ENCODE measurements around the gene CCDC70.
A peak's percentile ranks its signal among the peaks of the same experiment; 100 is the strongest.
"Not testable (repeated sequence)": the region's sequence is repeated elsewhere in the genome, so short reads cannot be mapped to it uniquely, and the experiment has no call there.

The CCDC70 gene

DNA sequence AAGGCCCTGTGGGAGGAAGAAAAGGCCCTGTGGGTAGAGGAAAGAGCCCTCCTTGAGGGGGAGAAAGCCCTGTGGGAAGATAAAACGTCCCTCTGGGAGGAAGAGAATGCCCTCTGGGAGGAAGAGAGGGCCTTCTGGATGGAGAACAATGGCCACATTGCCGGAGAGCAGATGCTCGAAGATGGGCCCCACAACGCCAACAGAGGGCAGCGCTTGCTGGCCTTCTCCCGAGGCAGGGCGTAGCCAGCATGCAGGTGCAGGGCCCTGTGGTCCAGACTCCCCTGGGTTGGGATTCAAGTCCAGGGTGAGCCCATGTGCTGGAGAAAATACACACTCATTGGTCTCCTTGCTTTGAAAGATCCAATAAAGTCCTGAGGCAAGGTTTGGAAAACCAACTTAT lies 4.1 kb downstream of the CCDC70 start:
- no peak for DNase-seq

DNA sequence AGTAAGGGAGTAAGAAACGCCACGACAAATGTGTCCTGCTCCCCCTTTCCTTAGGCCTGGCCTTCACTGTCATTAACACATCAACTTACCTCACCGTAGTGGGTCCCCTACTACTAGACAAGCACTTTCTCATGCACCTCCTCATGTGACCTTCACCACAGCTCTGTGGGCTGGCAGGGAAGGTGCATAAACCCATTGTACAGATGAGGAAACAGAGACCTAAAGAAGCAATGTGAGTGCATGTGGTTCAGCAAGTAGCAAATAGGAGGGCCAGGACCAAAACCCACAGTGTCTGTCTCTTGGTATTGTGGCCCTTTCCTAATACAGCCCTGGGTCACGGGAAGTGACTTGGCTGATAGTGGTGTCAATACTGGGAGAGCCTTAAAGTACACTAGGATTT lies 5.3 kb downstream of the CCDC70 start:
- DNase-seq: no peak

DNA sequence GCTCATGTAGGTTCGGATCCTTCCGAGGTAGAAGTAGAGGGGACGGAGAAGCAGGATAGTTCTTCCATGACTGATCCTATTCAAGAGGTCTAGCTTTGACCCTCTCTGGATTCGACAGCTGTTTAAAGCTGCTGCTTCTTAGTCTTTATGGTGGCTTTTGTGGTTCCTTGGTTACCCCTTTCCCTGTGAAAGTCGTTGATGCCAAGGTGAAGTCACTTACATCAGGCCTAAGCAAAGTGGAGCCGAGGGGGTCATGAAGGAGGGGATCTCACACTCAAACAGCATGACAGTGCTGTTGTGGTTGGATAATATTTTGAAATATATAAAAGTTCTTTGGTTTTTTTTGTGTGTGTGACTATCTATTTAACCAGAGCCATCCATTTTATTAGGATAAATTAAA lies 8.1 kb downstream of the CCDC70 start:
- DNase-seq: no peak

DNA sequence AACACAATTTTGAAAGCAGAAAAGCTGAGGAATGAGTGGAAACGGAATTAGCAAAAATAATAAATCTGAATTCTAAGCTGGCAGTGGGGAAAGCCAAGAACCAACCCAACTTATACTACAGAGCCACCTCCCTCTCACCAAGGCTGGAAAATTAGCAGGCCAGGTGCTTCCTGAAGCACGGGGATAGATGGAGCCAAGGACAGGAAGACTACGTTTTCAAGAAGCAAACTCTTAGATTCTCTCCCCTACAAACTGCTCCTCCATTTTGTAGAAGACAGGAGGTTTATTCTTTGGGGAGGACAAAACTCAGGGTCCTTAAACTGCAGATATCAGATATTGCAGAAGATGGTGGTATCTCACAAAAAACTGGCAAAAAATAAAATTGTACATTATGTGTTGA lies 8.8 kb downstream of the CCDC70 start:
- DNase-seq: no peak

DNA sequence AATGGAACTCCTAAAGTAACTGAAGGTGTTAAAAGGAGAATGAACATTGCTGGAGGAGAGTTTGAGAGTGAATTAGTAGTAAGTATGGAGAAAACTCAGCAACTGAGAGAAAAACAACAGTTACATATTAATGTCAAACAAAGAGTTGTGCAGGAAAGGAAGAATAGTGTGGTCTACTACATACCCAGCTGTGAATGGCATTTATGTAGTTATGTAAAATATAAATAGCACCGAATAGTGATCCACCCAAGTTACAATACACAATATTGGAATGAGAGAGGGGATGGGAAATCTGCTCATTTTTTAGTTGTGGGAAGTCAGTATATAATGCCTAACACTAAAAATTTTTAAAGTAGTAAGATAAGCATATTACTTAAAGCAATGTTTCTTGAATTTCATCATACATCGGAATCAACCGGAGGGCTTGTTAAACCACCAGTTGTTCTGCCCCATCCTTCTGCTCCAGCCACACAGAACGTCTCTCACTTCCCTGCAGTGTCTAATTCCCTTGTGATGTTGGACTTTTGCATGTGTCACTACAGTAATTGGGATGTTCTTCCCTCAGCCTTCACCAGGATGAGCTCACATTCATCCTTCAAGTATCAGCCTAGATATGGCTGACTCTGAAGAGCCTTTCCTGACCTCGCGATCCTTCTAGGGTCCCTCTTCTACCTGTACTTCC lies 11.5 kb downstream of the CCDC70 start:
- no peak for DNase-seq

DNA sequence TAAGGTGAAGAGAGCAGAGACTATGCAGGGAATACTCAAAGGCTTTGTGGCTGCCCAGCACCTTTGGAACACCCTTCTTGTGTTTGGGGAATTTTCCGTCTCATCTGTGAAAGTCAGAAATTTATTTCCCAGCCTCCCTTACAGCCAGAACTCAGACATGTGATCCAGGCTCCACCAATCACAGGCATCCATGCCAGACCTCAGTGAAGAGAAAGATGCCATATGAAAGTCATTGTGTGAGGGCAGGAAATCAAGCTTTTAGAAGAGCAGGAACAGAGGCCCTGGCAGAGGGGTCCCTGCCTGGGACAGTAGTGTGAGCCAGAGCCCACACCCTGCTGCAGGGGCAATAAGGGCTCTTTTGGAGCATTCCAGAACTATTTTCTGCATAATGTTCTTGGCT lies 12.1 kb downstream of the CCDC70 start:
- peak; percentile 5 for DNase-seq

DNA sequence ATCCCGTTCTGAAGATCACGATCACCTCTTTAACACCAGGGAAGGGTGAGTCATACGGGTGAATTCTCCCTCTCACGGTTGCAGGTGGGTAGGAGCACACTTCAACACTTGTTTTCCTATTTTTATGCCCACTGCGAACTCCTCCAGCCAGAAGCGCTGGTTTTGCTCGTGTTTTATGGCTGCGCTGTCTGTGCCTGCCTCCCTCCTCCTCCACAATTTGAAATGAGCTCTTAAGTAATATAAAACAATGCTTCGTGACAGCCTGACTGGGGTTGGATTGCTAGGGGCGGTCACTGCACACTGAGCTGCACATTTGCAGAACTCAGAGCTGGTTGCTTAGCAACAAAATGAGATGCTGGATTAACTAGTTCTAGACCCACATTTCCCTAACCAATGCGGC lies 12.9 kb downstream of the CCDC70 start:
- DNase-seq: no peak

DNA sequence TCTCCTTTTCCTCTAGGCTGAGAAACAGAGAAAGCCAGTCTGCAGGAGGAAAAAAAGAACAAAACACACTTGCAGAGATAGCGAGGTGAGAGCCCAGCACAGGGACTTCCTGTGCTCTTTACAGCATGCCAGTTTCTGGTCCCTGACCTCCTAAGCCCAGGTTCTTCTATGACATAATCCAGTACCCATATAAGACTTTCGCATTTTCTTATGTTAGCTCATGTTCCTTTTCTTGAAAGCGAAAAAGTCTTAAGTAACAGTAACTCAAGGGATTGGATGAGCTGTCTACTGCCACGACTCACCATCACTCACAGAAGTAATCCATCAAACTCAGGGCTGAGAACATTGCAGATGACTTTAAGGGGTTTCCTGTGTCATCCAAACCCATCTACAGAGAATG lies 17.4 kb downstream of the CCDC70 start:
- no peak for DNase-seq

DNA sequence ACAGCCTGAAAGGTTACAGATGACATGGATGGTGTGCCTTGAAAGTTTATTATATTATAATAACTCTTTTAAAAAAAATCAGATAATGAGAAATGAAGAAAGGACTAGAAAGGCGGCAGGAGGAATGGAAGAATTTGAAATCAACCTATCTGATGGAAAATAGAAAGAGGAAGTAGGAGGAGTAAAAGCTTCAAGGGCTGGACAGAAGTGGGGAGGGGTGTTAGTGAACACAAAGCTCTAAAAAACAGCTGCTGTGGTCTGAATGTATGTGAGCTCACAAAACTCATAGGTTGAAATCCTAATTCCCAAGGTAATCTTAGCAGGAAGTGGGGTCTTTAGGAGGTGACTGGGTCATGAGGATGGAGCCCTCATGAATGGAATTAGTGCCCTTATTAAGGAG lies 19.5 kb downstream of the CCDC70 start:
- no peak for DNase-seq

DNA sequence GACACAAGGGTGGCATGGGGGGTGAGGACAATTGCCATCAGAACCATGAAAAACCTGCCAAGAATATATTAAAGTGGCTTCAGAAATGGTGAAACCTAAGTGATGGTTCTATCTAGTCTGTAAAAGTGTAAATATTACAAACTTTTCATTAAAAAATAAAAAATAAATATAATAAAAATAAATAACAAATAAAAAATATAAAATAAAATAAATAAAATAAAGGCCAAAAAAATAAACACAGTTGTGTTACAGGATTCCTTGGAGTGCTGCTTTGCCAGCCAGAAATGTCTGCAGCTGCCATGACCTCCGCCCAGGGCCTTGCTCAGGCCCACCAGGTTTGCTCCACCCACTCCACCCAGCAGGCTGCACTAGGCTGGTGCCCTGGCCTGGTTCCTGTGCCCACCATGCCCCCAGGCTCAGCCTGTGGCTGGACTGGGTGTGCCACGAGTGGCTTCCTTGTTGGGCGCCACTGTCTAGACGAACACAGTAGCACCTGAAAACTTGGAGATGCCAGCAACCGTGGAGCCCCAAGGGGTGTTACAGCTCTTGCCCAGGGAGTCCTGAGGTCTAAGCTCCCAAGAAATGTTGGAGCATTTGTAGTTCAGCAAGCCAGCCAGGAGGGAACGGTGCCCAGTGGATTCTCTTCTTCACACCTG lies 20.9 kb downstream of the CCDC70 start:
- no peak for DNase-seq

DNA sequence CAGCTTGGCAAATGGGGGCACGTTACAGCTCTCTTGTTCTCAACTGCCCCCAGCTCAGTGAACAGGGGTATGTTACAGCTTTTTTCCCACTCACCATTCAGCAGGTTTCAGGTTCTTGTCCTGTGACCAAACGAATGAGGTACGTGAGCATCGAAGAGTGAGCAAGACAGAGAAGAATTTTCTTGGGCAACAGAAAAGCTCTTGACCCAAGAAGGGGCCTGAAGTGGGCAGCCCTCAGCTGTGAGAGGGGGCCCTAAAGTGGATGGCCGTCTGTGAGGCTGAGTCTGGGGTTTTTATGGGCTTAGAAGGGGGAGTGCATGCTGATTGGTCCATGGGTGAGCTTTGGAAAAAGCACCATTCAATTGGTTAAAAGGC lies 21.4 kb downstream of the CCDC70 start:
- DNase-seq: no peak

DNA sequence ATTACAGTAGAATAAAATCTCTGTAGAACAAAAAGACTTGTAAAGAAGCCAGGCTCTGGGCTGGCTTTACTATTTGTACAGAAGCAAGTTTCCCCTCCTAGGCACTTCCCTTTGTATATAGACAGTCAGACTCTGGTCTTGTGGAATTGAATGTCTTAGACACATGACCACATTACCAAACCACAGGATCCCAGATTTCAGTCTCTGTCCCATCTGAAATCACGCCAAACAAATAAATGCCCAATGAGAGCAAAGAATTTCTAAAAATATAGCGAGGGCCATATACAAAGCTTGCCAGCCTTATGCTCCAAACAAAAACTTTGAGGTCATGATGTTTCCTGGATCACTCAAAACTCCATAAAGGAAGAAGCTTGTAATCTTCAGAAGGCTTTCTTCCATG lies 23.9 kb downstream of the CCDC70 start:
- DNase-seq: no peak

DNA sequence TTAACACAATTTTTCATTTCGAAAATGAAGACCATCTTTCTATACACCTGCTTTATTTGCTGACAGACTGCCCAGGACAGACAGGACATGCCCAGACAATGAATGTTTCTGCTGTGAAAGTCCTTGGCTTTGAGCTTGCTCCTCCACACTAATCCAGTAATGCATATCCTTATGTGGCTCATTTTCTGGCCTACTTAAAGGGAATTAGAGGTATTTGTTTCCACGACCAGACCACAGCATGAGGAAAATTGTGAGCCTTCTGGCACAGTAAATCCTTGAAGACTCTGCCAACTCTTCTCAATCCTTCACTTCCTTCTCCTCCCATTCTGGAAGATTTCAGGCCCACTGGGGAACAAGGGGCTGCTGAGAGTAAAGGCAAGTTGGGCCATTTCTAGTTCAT lies 25.7 kb downstream of the CCDC70 start:
- no peak for DNase-seq

DNA sequence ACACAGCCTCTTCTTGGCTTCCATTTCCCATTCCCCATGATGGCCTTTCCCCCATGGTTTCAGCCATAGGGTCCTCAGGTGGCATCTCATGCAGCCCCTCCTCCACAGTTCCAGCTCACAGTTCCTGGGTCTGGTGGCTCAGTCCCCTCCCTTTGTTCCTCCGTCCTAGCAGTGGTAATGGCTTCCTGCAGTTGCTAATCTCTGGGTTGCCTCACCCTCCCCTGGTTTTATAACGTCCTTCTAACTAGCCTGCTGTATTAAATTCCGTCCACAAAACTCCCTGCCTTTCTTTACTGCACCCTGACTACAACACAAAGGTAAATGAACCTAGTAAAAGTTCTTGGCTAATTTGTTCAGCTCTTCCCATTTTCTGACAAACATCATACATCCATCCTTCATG lies 30.9 kb downstream of the CCDC70 start:
- no peak for DNase-seq

DNA sequence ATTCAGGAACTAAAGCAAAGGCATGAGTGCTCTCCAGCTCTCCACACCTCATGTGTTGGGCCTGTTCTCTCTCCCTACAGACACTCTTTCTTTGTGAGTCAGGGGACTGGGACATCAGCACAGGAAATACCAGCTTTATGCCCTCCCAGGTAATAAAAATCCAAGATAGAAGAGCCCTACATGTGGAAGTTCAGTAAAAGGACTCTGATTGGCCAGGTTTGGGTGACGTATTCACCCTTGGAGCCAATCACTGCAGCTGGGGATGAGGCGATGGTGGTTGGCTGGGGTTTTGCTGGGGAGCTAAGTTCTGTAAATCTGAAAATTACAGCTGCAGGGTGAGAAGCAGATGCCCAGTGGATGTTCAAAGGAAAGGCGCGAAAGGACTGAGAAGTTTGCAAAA lies 32.5 kb downstream of the CCDC70 start:
- no peak for DNase-seq

DNA sequence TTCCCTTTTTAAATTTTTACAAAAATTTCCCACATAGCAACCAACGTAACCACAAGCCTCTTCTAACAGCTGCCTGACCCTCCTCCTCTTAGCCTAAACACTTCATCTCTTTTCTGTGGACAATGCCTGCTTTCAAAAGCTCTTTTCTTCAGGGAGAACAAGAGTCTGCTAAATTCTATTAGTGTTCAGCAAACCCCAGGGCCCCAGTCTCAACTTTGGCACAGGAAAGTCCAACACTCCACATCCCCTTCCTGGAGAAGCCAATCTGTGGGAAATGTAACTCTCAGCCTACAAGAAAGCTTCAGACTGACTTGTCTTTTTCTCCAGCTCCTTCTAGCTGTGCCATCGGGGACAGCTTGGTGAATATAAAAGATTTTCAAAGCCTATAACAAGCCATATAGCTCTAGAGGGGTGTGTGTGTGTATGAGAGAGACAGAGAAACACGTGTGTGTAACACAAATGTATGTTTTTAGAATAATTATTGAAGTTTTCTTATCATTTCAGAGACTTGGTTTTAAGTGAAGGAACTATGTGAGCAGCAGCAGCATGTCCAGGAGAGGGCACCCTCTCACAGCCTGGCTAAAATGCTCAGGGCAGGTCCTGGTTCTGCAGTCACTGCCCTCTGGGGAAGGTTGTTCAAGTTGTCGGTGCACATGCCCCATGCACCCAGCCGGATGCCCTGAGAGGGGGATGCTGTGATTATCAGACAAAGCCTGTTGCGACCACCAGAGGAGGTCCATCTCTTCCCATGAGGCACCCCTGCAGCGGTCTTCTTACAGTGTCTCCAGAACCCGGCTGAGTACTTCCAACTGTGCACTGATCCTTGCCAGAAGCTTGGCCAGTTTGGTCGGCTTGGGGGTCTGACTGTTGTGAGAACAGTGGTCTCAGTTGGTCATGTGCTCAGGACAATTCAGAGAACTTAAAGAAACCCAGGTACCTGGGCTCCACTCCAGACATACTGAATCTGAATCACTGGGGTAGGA lies 34.4 kb downstream of the CCDC70 start:
- peak; percentile 38 for DNase-seq

DNA sequence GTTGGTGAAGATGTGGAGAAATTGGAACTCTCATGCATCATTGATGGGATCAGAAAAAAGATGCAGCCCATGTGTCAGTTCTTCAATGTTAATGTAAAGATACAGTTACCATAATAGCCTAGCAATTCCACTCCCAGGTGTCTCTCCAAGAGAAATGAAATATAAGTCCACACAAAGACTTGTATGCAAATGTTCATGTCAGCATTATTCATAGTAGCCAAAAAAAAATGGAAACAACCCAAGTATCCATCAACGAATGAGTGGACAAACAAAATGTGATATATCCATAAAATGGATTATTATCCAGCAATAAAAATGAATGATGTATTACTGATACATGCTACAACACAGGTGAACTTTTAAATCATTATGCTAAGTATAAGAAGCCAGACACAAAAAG lies 38.7 kb downstream of the CCDC70 start:
- DNase-seq: no peak

DNA sequence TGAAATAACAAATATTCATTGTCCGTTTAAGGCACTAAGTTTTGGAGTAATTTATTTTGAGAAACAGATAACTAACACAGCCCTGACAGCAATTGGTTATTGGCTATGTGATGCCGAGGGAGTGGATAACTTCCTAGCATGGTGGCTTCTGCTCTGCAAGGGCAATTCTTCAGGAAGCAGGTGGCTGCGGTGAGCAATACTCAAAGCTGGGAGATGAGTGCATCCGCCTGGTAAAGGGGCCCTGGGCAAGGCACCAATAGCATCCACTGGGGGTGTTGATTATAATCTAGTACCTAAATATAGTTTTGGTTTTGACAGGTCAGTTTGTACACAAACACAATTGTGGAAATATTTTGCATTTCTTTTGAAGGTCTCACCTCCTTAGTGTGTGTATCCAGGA lies 41.0 kb downstream of the CCDC70 start:
- DNase-seq: no peak

DNA sequence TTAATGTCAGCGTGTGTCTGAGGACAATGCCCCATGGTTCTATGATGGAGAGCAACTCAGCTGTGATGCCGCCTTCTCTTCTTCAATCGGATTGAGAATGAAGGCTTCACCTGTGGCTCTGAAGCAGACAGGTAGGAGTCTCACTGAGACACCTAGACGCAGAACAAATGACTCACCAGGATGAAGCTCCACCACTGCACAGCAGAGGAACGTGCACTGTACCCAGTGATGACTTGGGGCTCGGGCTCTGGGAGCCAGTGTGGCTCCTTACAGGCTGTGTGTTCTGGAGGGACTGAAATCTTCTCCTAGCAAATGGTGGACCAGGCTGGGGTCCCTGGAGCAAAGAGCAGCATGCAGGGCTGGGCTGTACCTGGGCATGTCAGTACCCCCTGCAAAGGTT lies 44.0 kb downstream of the CCDC70 start:
- DNase-seq: no peak

DNA sequence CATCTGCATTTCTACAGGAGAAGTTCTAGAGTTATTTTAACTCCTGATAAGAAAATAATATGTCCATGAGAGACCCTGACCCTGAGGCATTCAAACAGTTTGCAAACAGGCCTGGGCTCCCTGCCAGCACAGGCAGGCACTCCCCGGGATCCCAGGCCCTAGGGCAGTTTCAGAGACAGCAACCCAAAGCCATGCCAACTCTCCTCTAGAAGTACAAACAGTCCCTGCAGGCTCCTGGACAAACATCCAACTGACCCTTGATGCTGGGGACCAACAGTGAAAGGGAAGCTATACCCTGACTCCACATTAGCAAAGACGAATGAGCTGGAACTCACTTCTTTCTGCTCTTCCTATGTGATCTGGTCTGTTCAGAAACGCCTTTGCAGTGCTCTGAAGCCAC lies 44.8 kb downstream of the CCDC70 start:
- no peak for DNase-seq

DNA sequence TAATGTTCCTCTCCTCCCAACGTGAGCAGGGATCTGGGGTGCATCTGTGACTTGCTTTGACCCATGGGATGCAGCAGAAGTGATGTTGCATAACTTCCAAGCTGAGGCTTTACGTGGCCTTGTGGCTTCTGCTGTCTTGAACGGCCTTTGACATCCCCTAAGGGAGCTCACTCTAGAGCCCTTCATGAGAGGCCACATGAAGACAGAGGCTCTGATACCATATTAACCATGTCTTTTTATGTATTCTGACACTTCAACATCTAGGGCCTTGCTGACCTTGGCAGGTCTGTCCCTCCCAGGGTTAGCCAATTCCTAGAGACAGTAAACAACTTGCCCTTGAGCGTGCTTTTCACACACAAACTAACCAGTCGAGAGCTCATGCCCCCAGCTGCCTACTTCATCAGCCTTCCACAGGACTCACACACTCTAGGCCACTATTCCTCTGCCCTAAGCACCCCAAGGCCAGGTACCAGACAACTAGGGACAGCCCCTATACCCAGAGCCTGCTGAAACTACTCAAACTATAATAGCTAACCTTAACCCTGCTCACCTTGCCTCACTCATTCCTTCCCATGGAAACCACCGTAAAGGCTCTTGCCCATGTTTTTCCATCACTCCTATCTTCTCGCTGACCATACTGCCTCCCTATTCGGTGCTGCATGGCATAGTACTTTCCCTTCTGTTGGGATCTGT lies 45.4 kb downstream of the CCDC70 start:
- no peak for DNase-seq

DNA sequence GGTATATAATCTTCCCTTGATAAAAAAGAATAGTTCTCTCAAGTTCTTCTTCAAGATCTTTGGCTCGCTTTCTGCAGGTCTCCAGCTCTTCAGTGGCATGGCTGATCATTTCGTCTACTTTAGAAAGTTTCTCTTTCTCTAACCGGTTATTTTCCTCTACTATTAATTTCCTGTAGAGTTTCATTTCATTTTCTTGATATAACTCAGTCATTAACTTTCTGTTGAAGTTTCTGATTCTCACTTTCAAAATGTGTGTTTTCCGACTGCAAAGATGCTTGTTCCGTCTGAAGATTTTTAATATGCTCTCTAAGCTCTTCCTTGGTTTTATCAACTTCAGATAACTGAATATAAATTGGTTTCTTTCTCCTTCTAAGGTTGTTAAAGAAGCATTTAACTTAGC lies 47.5 kb downstream of the CCDC70 start:
- DNase-seq: not testable (repeated sequence)

DNA sequence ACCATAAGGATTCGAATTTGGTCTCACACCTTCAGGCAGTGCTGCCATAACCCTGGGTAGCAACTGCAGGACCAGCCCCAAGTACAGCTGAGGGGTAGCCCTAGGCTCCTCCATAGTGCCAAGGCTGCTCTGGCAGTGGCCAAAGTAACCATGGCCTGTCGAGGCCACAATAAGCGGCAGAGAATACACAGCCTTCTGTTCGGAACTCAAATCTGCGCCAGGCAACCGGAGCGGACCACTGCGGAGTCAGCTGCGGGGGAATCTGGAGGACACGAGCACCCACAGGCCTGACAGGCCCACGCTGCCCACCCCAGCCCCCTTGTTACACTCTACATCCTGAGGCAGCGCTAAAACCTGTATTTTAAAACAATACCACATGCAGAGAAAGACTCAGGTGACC lies 48.7 kb downstream of the CCDC70 start:
- no peak for DNase-seq

Data from fibroblast of upper back skin (primary cell).